IMR-90 (cell line): ENCODE results near the gene HNRNPH2. TPM values are rescaled to one million over a fixed set of nuclear protein-coding genes. Genes with fewer than 3 reads are reported as not detected.
A peak's percentile ranks its signal among the peaks of the same experiment; 100 is the strongest.

ENCODE experiments used
- ATAC-seq: fragments of 200-7000 bp; cut with Tn5 transposase; 2 replicates; pipeline ENCODE4 v1.9.1; 2020; ENCODE audit warnings: low read depth, mild to moderate bottlenecking, moderate library complexity
- BruUV-seq: library from RNA; stranded (reverse); fragments of 400-500 nt; replicated peaks from 2 replicates; lab custom pipeline; 2021; lab: Mats Ljungman, UMichigan
- CTCF ChIA-PET: fragments of 300-600 bp; formaldehyde crosslinking; extraction: SDS; loops from one replicate; lab custom pipeline; 2021; ENCODE audit warnings: antibody characterized with exemption; lab: Yijun Ruan, JAX
- POLR2A ChIA-PET: fragments of 300-600 bp; sonication (Branson Sonifier 250); formaldehyde crosslinking; loops from one replicate; lab custom pipeline; 2022; ENCODE audit warnings: antibody characterized with exemption; ENCODE audit not compliant: unreplicated experiment; lab: Charles Lee
- DNase-seq: peaks from one replicate; pipeline ENCODE4 v3.0.0; 2013
- H2AFZ ChIP-seq: replicated peaks from 2 replicates; pipeline ENCODE3; 2013; ENCODE audit warnings: low read length, mild to moderate bottlenecking; ENCODE audit not compliant: poor library complexity
- H2AK5ac ChIP-seq: 2 replicates; pipeline ENCODE4 v1.6.1; 2013; ENCODE audit warnings: low read depth, low read length, inconsistent platforms
- H2AK9ac ChIP-seq: replicated peaks from 2 replicates; pipeline ENCODE3; 2013; ENCODE audit warnings: mild to moderate bottlenecking, low read depth, low read length, moderate library complexity; ENCODE audit not compliant: poor library complexity
- H2BK120ac ChIP-seq: 2 replicates; pipeline ENCODE4 v1.6.1; 2013; ENCODE audit warnings: low read depth, low read length, inconsistent platforms
- H2BK15ac ChIP-seq: 3 replicates; pipeline ENCODE4 v1.6.1; 2013; ENCODE audit warnings: low read depth, low read length, inconsistent platforms
- H2BK20ac ChIP-seq: 2 replicates; pipeline ENCODE4 v1.6.1; 2013; ENCODE audit warnings: low read depth, mild to moderate bottlenecking, inconsistent platforms, low read length, moderate library complexity
- H2BK5ac ChIP-seq: 2 replicates; pipeline ENCODE4 v1.6.1; 2013; ENCODE audit warnings: mild to moderate bottlenecking, low read depth, low read length, inconsistent platforms; ENCODE audit not compliant: poor library complexity, severe bottlenecking
- H3K14ac ChIP-seq: replicated peaks from 2 replicates; pipeline ENCODE4 v1.6.1; 2013; ENCODE audit warnings: low read depth, low read length, inconsistent platforms
- H3K18ac ChIP-seq: 2 replicates; pipeline ENCODE4 v1.6.1; 2013; ENCODE audit warnings: low read depth, low read length, control low read depth
- H3K23ac ChIP-seq: 2 replicates; pipeline ENCODE4 v1.6.1; 2013; ENCODE audit warnings: low read depth, low read length, inconsistent platforms
- H3K27ac ChIP-seq: 2 replicates; pipeline ENCODE4 v1.5.1; 2013; ENCODE audit warnings: mild to moderate bottlenecking, control low read depth, low read length; ENCODE audit not compliant: insufficient read depth
- H3K27me3 ChIP-seq: 2 replicates; pipeline ENCODE4 v1.6.1; 2013; ENCODE audit warnings: low read length; ENCODE audit not compliant: control insufficient read depth, insufficient read depth
- H3K36me3 ChIP-seq: 2 replicates; pipeline ENCODE4 v1.6.1; 2013; ENCODE audit warnings: low read length, mixed read lengths; ENCODE audit not compliant: control insufficient read depth, insufficient read depth
- H3K4ac ChIP-seq: 2 replicates; pipeline ENCODE4 v1.6.1; 2013; ENCODE audit warnings: low read depth, low read length, inconsistent platforms
- H3K4me1 ChIP-seq: 2 replicates; pipeline ENCODE4 v1.6.1; 2013; ENCODE audit warnings: low read length, mixed read lengths; ENCODE audit not compliant: control insufficient read depth, insufficient read depth
- H3K4me2 ChIP-seq: 2 replicates; pipeline ENCODE4 v1.6.1; 2013; ENCODE audit warnings: low read depth, mild to moderate bottlenecking, control low read depth, low read length, moderate library complexity
- H3K4me3 ChIP-seq: 2 replicates; pipeline ENCODE4 v1.5.1; 2013; ENCODE audit warnings: low read depth, mild to moderate bottlenecking, control low read depth, low read length, moderate library complexity; ENCODE audit not compliant: insufficient read depth
- H3K56ac ChIP-seq: 2 replicates; pipeline ENCODE4 v1.6.1; 2013; ENCODE audit warnings: low read length, inconsistent platforms; ENCODE audit not compliant: insufficient read depth; ENCODE audit errors: extremely low read depth
- H3K79me1 ChIP-seq, 2 experiments: 2 replicates each; pipeline ENCODE4 v1.6.1; 2013; ENCODE audit warnings: low read length in 2 of 2, inconsistent platforms in 1 of 2, low read depth in 1 of 2
- H3K9ac ChIP-seq: 2 replicates; pipeline ENCODE4 v1.6.1; 2013; ENCODE audit warnings: low read depth, low read length, control low read depth
- H3K9me1 ChIP-seq: 2 replicates; pipeline ENCODE4 v1.6.1; 2013; ENCODE audit warnings: low read length, inconsistent platforms; ENCODE audit not compliant: insufficient read depth
- H3K9me3 ChIP-seq: 2 replicates; pipeline ENCODE4 v1.6.1; 2013; ENCODE audit warnings: low read length; ENCODE audit not compliant: control insufficient read depth, insufficient read depth
- H4K20me1 ChIP-seq: 2 replicates; pipeline ENCODE4 v1.6.1; 2013; ENCODE audit warnings: low read length, inconsistent platforms; ENCODE audit not compliant: insufficient read depth
- H4K5ac ChIP-seq: 2 replicates; pipeline ENCODE4 v1.6.1; 2013; ENCODE audit warnings: mild to moderate bottlenecking, low read depth, low read length, control low read depth
- H4K8ac ChIP-seq, 2 experiments: 2 replicates each; pipeline ENCODE4 v1.6.1; 2013; ENCODE audit warnings: low read depth in 2 of 2, low read length in 2 of 2, control low read depth in 1 of 2, inconsistent platforms in 1 of 2
- H4K91ac ChIP-seq: 2 replicates; pipeline ENCODE4 v1.6.1; 2013; ENCODE audit warnings: low read depth, low read length, inconsistent platforms; ENCODE audit not compliant: insufficient read depth
- FOS ChIP-seq: fragments of 150-350 bp; IDR thresholded peaks from 2 replicates; pipeline ENCODE4 v1.6.1; 2016; ENCODE audit warnings: low read depth, low read length
- POLR2A ChIP-seq: IDR thresholded peaks from 2 replicates; pipeline ENCODE4 v1.6.1; 2012; ENCODE audit warnings: mild to moderate bottlenecking, low read depth, low read length
- RCOR1 ChIP-seq: IDR thresholded peaks from 2 replicates; pipeline ENCODE4 v1.6.1; 2012; ENCODE audit warnings: mild to moderate bottlenecking, low read length, improper control_type of control experiment; ENCODE audit not compliant: insufficient replicate concordance
- WGBS, 2 experiments: methylation state at CpG; one replicate each; pipeline versions ENCODE4 v1.1.5 to v1.1.7; 2013; ENCODE audit warnings: missing lambda C conversion rate in 2 of 2; ENCODE audit not compliant: insufficient read length in 1 of 2; ENCODE audit errors: extremely low coverage in 2 of 2; 5-methylcytosine and 5-hydroxymethylcytosine counted together
- dilution Hi-C: fragments of 300-500 bp; cut with HindIII; formaldehyde crosslinking; loops from one replicate; pipeline ENCODE4 v1.14.3; 2018; ENCODE audit warnings: low sequenced_read_pairs; ENCODE audit not compliant: unreplicated experiment
- in situ Hi-C: fragments of 300-500 bp; cut with MboI; formaldehyde crosslinking; loops from 3 replicates; pipeline ENCODE4 v1.14.3; 2019; ENCODE audit warnings: low sequenced_read_pairs, inconsistent platforms, mixed read lengths
- intact Hi-C: fragments of 100-400 bp; cut with micrococcal nuclease; formaldehyde crosslinking; loops from 2 replicates; pipeline ENCODE4 v1.10.0; 2022
- polyA plus RNA-seq, 3 experiments: library from polyadenylated mRNA; depleted of rRNA; stranded (reverse); fragments of >200 nt; gene quantifications; 2 replicates each; pipeline ENCODE4 v1.2.3, GENCODE V29; 2012; ENCODE audit warnings: low replicate concordance in 1 of 3
- total RNA-seq: library from RNA; depleted of rRNA; stranded (reverse); fragments of >200 nt; gene quantifications from 2 replicates; pipeline ENCODE4 v1.2.3, GENCODE V29; 2012
- TF ChIP-seq, protein P1 (sequence below): fragments of 150-350 bp; IDR thresholded peaks from 2 replicates; pipeline ENCODE4 v1.6.1; 2016; ENCODE audit warnings: low read depth, mild to moderate bottlenecking, low read length, moderate library complexity, borderline replicate concordance
- TF ChIP-seq, protein P2 (sequence below): fragments of 150-350 bp; IDR thresholded peaks from 2 replicates; pipeline ENCODE4 v1.6.1; 2017; ENCODE audit warnings: mild to moderate bottlenecking, antibody characterized with exemption, low read length, low read depth

The HNRNPH2 gene
- total and polyA plus RNA-seq, 2 of the 4 experiments (the other 2 are of a cell fraction), result 42.8 to 54.3 TPM

GRCh38 chrX:101410461-101410860 is 2.4 kb downstream of the HNRNPH2 start:
- H3K4ac ChIP-seq, result no peak overlapping the region
- H2AK5ac ChIP-seq, result no peak overlapping the region
- BruUV-seq, result no TSS peak
- H3K9me1 ChIP-seq, result no peaks in the 10 kb centered on the region
- H2BK120ac ChIP-seq, result no peak overlapping the region
- no peak overlapping the region for H3K18ac ChIP-seq
- ChIA-PET POLR2A (no interaction called here), CTCF (no interaction called here)
- peaks cover 11% of the 10 kb centered on the region for H4K20me1 ChIP-seq
- no peaks in the 10 kb centered on the region for H3K27me3 ChIP-seq
- peaks cover 0 to 6% of the 10 kb centered on the region in 2 experiments; a peak in 1 of 4 replicates for H3K79me1 ChIP-seq
- H3K27ac ChIP-seq, result no peak overlapping the region
- peak overlapping the region; percentile 71; the same call in 1 of the 2 replicates for H3K4me2 ChIP-seq
- in situ Hi-C loops (no loop called here), dilution Hi-C loops (no loop called here), intact Hi-C loops (no loop called here)
- no peak for TF ChIP-seq POLR2A
- TF ChIP-seq, protein P1, sequence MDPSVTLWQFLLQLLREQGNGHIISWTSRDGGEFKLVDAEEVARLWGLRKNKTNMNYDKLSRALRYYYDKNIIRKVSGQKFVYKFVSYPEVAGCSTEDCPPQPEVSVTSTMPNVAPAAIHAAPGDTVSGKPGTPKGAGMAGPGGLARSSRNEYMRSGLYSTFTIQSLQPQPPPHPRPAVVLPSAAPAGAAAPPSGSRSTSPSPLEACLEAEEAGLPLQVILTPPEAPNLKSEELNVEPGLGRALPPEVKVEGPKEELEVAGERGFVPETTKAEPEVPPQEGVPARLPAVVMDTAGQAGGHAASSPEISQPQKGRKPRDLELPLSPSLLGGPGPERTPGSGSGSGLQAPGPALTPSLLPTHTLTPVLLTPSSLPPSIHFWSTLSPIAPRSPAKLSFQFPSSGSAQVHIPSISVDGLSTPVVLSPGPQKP, result no peak
- no peak for TF ChIP-seq RCOR1
- TF ChIP-seq, protein P2, sequence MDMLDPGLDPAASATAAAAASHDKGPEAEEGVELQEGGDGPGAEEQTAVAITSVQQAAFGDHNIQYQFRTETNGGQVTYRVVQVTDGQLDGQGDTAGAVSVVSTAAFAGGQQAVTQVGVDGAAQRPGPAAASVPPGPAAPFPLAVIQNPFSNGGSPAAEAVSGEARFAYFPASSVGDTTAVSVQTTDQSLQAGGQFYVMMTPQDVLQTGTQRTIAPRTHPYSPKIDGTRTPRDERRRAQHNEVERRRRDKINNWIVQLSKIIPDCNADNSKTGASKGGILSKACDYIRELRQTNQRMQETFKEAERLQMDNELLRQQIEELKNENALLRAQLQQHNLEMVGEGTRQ, result no peak
- TF ChIP-seq FOS, result no peak
- H3K9ac ChIP-seq, result no peak overlapping the region
- no peak overlapping the region for H2BK5ac ChIP-seq
- H2AFZ ChIP-seq, result no peak overlapping the region
- no peak overlapping the region for H4K91ac ChIP-seq
- no peak for DNase-seq
- no peak overlapping the region for H4K5ac ChIP-seq
- H2AK9ac ChIP-seq, result no peak overlapping the region
- H4K8ac ChIP-seq, result no peak overlapping the region
- H3K23ac ChIP-seq, result no peak overlapping the region
- WGBS, 2 experiments, result no CpG with 5 or more reads among the region's 7 CpGs
- ATAC-seq, result no peak
- no peak overlapping the region for H2BK20ac ChIP-seq
- no peak overlapping the region for H3K56ac ChIP-seq
- no peak overlapping the region for H3K4me3 ChIP-seq
- H3K9me3 ChIP-seq, result no peaks in the 10 kb centered on the region
- H3K4me1 ChIP-seq, result no peaks in the 10 kb centered on the region
- H3K36me3 ChIP-seq, result peaks cover 11% of the 10 kb centered on the region
- H3K14ac ChIP-seq, result no peak overlapping the region
- H2BK15ac ChIP-seq, result no peak overlapping the region
